Measurements from ENCODE around the gene RALY. TPM values are rescaled to one million over a fixed set of nuclear protein-coding genes. Genes with fewer than 3 reads are reported as not detected.

Gene RALY
- total RNA-seq, 1 donor from 2014 or later: 111 TPM

Other genes starting within 250 kb of the RALY start
- 124 TPM for gene CHMP4B, start 182.6 kb upstream of the RALY start, total RNA-seq
- gene EIF2S2, start 118.3 kb downstream of the RALY start, total RNA-seq: 65.3 TPM
- 0.70 TPM for gene ASIP, start 247.5 kb downstream of the RALY start, total RNA-seq